ENCODE results near the gene HSD3B2. TPM values are rescaled to one million over a fixed set of nuclear protein-coding genes. Genes with fewer than 3 reads are reported as not detected.

Gene HSD3B2
- total and polyA plus RNA-seq, 12 donors: 0.04 TPM; not detected in 11

DNA sequence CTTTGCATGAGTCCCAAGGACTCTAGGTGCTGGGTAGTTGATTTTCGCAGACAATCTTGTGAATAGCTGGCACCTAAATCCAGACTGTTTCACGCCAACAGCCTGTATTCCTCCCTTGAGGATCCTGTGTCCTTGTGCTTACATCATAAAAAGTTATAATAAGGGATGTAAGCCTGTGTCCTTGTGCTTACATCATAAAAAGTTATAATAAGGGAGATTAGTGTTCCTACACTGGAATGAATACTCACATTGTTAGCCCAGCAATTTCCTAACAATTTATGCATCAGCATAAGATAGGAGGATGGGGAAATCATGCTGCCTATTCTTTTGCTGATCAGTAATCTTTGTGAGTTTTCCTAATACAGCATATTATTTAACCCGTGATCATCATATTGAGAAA lies 4.0 kb upstream of the HSD3B2 start:
- DNase-seq (no peak), ATAC-seq (no peak)
- no peaks in the 10 kb centered on the region for H3K27me3 ChIP-seq
- H3K27ac ChIP-seq: no peak overlapping the region
- H3K9me3 ChIP-seq: peaks cover 0 to 22% (median 0%) of the 10 kb centered on the region in 11 donors
- 77 to 80% methylated on average over 3 of the region's 3 CpGs for WGBS, 2 donors
- no peak overlapping the region for H3K4me3 ChIP-seq
- no peaks in the 10 kb centered on the region for H3K36me3 ChIP-seq
- no peaks in the 10 kb centered on the region for H3K4me1 ChIP-seq
- intact Hi-C loops (cut with DNase I): no loop called here
- TF ChIP-seq, protein P1, sequence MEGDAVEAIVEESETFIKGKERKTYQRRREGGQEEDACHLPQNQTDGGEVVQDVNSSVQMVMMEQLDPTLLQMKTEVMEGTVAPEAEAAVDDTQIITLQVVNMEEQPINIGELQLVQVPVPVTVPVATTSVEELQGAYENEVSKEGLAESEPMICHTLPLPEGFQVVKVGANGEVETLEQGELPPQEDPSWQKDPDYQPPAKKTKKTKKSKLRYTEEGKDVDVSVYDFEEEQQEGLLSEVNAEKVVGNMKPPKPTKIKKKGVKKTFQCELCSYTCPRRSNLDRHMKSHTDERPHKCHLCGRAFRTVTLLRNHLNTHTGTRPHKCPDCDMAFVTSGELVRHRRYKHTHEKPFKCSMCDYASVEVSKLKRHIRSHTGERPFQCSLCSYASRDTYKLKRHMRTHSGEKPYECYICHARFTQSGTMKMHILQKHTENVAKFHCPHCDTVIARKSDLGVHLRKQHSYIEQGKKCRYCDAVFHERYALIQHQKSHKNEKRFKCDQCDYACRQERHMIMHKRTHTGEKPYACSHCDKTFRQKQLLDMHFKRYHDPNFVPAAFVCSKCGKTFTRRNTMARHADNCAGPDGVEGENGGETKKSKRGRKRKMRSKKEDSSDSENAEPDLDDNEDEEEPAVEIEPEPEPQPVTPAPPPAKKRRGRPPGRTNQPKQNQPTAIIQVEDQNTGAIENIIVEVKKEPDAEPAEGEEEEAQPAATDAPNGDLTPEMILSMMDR (IDR thresholded peaks at IDR 0.05): no peak

DNA sequence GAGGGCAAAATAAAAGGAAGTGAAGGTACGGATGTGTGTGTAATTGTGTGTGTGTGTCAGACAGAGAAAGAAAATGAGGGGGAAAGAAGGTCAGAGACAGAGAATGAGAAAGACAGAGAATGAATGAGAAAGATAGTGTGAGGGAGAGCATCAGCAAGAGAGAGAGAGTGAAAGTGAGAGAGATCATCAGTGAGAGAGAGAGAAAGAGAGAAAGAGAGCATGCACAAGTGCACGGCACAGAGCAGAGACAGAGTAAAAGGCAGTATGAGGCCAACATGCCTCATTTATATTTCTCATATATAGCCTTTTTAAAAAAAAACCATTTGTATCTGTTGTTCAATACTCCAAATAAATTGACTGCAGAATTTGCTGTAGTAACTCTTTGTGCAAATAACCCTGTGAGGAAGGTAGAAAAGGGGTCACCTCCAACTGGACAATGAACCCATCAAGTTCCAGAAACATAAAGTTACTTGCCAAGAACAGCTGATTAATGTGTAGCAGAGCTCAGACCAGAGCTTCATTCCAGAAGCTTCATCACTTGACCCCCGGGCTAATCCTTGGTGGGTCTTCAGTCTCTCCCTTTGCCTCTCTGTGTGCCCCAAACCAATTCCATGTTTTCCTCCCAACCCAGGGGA lies 1.2 kb downstream of the HSD3B2 start:
- Histone ChIP-seq H3K27ac (no peak overlapping the region), H3K4me3 (no peak overlapping the region), H3K4me1 (no peaks in the 10 kb centered on the region), H3K27me3 (no peaks in the 10 kb centered on the region), H3K36me3 (no peaks in the 10 kb centered on the region), H3K9me3 (no peaks in the 10 kb centered on the region)
- intact Hi-C loops (cut with DNase I): no loop called here
- 70 to 81% methylated on average over 3 of the region's 3 CpGs for WGBS, 2 donors
- no peak for ATAC-seq
- TF ChIP-seq, protein P1 (IDR thresholded peaks at IDR 0.05): no peak
- DNase-seq: no peak

DNA sequence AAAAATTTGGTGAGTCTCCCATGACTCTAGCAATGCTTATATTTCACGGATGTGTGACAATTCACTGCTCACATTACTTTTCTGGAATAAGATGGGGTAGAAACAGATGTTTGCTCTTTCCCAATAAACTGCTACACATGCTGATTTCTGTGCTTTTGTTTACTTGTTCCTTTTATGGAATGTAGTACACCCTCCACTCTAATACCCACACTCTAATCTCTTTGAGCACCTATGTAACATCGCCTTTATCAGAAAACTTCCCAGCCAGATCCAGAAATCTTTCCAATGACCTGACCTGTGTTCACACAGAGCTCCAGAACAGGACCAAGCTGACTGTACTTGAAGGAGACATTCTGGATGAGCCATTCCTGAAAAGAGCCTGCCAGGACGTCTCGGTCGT lies 4.2 kb downstream of the HSD3B2 start:
- TF ChIP-seq, protein P1 (IDR thresholded peaks at IDR 0.05): no peak
- DNase-seq: no peak
- no peaks in the 10 kb centered on the region for H3K9me3 ChIP-seq
- no peak overlapping the region for H3K4me3 ChIP-seq
- intact Hi-C loops (cut with DNase I): no loop called here
- 88 to 91% methylated on average over 5 of the region's 5 CpGs for WGBS, 2 donors
- ATAC-seq: no peak
- H3K27me3 ChIP-seq: no peaks in the 10 kb centered on the region
- no peaks in the 10 kb centered on the region for H3K4me1 ChIP-seq
- H3K27ac ChIP-seq: no peak overlapping the region
- no peaks in the 10 kb centered on the region for H3K36me3 ChIP-seq

DNA sequence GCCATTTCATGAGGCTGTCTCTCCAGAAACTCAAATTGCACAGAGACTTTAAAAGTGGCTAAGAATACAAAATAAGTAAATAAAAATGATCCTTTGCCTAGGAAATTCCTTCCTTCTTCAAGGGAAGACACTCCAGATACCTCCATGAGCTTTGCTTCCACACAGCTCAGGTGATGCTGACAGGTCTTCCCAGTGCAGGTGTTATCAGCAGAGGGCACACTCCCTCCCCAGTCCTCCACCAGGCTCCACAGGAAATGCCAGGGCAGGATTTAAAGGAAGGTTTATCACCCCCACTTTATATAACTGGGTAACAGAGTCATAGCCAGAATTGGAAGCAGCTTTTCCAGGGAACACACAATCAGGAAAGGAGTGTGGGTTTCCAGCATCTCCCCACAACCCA lies 5.7 kb downstream of the HSD3B2 start:
- Histone ChIP-seq H3K4me3 (no peak overlapping the region), H3K27ac (no peak overlapping the region), H3K4me1 (no peaks in the 10 kb centered on the region), H3K9me3 (no peaks in the 10 kb centered on the region), H3K36me3 (no peaks in the 10 kb centered on the region), H3K27me3 (no peaks in the 10 kb centered on the region)
- TF ChIP-seq, protein P1 (IDR thresholded peaks at IDR 0.05): no peak
- intact Hi-C loops (cut with DNase I): no loop called here
- ATAC-seq (no peak), DNase-seq (no peak)

Measured in heart right ventricle (tissue), 16 donors.